Type B pancreatic cell (in vitro differentiated cells): ENCODE data around the gene SNPH. TPM values are rescaled to one million over a fixed set of nuclear protein-coding genes. Genes with fewer than 3 reads are reported as not detected.

ENCODE experiments used
- DNase-seq: peaks from one replicate; pipeline ENCODE4 v3.0.0; 2021; ENCODE audit warnings: mixed read lengths; ENCODE audit not compliant: unreplicated experiment; ENCODE audit errors: extremely low spot score
- H3K27ac Mint-ChIP-seq: 2 replicates; pipeline ENCODE4 v1.8.0; 2021; ENCODE audit warnings: mild to moderate bottlenecking, mixed read lengths
- H3K27me3 Mint-ChIP-seq: 2 replicates; pipeline ENCODE4 v1.8.0; 2021; ENCODE audit warnings: mixed read lengths
- H3K36me3 Mint-ChIP-seq: 2 replicates; pipeline ENCODE4 v1.8.0; 2021; ENCODE audit warnings: mixed read lengths
- H3K4me1 Mint-ChIP-seq: one replicate; pipeline ENCODE4 v1.8.0; 2021; ENCODE audit warnings: mixed read lengths; ENCODE audit not compliant: unreplicated experiment
- H3K4me3 Mint-ChIP-seq: 2 replicates; pipeline ENCODE4 v1.8.0; 2021; ENCODE audit warnings: mild to moderate bottlenecking, mixed read lengths
- H3K9me3 Mint-ChIP-seq: 2 replicates; pipeline ENCODE4 v1.8.0; 2021; ENCODE audit warnings: mixed read lengths
- CTCF ChIP-seq: fragments of 200-600 bp; sonication (generic); conservative IDR thresholded peaks from 2 replicates; pipeline ENCODE4 v1.5.0; 2021; ENCODE audit warnings: antibody characterized with exemption, mild to moderate bottlenecking
- total RNA-seq: library from RNA; stranded (reverse); gene quantifications from 2 replicates; pipeline ENCODE4 v1.2.1, GENCODE V29; 2021; ENCODE audit warnings: low replicate concordance

SNPH gene
- total RNA-seq, 1 donor from 2014 or later: 2.7 TPM

GRCh38 chr20:1225783-1226654 is 40.1 kb upstream of the SNPH start, which contains the start of gene RAD21L1:
Gene RAD21L1, plus strand, starts transcription at chr20:1226044. Its CDS starts 2,410 bp downstream, at chr20:1228454.
- Mint-ChIP-seq H3K9me3 (no peaks in the 10 kb centered on the region), H3K4me3 (peak within 1 kb of the TSS; percentile 85), H3K27me3 (peaks cover 46% of the 10 kb centered on the region), H3K27ac (peak within 1 kb of the TSS; percentile 51), H3K4me1 (no peaks in the 10 kb centered on the region), H3K36me3 (no peaks in the 10 kb centered on the region)
- TF ChIP-seq CTCF: no peak
- peak; percentile 91 for DNase-seq

- Mint-ChIP-seq H3K9me3 (no peaks in the 10 kb centered on the region), H3K36me3 (no peaks in the 10 kb centered on the region), H3K4me3 (no peak overlapping the region), H3K27ac (no peak overlapping the region), H3K27me3 (peaks cover 45% of the 10 kb centered on the region), H3K4me1 (no peaks in the 10 kb centered on the region)
- TF ChIP-seq CTCF: no peak
- DNase-seq: no peak
Observed at GRCh38 chr20:1229541-1229940, 36.6 kb upstream of the SNPH start.

- TF ChIP-seq CTCF: no peak
- Mint-ChIP-seq H3K4me3 (no peak overlapping the region), H3K9me3 (no peaks in the 10 kb centered on the region), H3K36me3 (no peaks in the 10 kb centered on the region), H3K27ac (no peak overlapping the region), H3K27me3 (peaks cover 43% of the 10 kb centered on the region), H3K4me1 (no peaks in the 10 kb centered on the region)
- no peak for DNase-seq
Observed at GRCh38 chr20:1232286-1233111, 33.6 kb upstream of the SNPH start.

- no peak for TF ChIP-seq CTCF
- Mint-ChIP-seq H3K4me3 (no peak overlapping the region), H3K36me3 (no peaks in the 10 kb centered on the region), H3K9me3 (no peaks in the 10 kb centered on the region), H3K4me1 (no peaks in the 10 kb centered on the region), H3K27me3 (peaks cover 51% of the 10 kb centered on the region), H3K27ac (no peak overlapping the region)
- DNase-seq: no peak
Observed at GRCh38 chr20:1240549-1240948, 25.5 kb upstream of the SNPH start.

- H3K27me3 Mint-ChIP-seq: peaks cover 51% of the 10 kb centered on the region
- no peaks in the 10 kb centered on the region for H3K9me3 Mint-ChIP-seq
- no peaks in the 10 kb centered on the region for H3K36me3 Mint-ChIP-seq
- no peak overlapping the region for H3K4me3 Mint-ChIP-seq
- H3K4me1 Mint-ChIP-seq: no peaks in the 10 kb centered on the region
- no peak overlapping the region for H3K27ac Mint-ChIP-seq
- no peak for TF ChIP-seq CTCF
- no peak for DNase-seq
Observed at GRCh38 chr20:1241456-1241855, 24.6 kb upstream of the SNPH start.
